ENCODE results near the gene ZNRF1. TPM values are rescaled to one million over a fixed set of nuclear protein-coding genes. Genes with fewer than 3 reads are reported as not detected.

The ZNRF1 gene
- total and polyA plus RNA-seq, 2 of the 13 experiments (the other 11 are each of a cell fraction or from before 2014, with no cell fraction given): 43.9 to 58.7 TPM

DNA sequence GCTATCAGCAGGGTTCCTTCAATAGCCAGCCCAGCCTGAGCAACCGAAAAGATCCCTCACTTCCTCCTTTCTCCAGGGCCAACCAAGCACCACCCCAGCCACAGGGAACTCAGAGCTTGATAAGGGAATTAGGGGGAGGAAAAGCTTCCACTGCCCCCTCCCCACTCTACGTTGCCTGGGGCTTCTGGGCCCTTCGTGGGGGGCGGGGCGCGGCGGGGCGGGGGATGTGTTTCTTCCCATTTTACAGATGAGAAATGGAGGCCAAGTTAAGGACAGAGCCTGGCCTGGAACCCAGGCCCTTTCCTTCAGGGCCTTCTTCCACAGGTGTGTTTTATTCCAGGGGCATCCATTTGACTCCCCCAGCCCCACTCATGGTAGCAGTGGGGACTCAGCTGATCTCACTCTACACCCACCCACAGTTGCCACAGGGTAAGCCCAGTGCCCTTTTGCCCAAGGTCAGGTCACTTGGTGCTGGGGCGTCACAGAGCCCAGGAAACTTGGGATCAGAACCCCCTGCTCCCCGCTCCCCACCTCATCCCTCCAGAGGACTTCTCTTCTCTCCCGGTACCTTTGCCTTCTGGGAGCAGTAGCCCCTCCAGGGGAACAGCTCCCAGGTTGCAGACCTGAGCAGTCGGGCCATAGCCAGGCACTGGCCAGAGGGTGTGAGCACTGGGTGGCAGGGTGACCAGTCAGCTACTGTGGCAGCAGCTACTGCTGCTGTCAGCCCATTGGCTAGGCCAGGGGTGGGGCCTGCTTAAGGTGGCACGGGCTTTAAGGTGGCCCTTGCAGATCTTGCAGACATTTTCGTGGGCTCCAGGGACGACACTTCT is 117.5 kb downstream of the ZNRF1 start, which contains the start of gene LDHD (continued):
- TF ChIP-seq KLF9 (CRISPR knock-in tag; IDR thresholded peaks at IDR 0.05; ENCODE audit: low read depth) (peak; percentile 87; the same call in 1 of the 2 replicates), ZC3H4 (CRISPR knock-in tag; IDR thresholded peaks at IDR 0.05; ENCODE audit: borderline replicate concordance) (no peak), SIX1 (CRISPR knock-in tag; IDR thresholded peaks at IDR 0.05; ENCODE audit: borderline replicate concordance) (0 out of 2 replicates have a peak, but pooled peaks have one; percentile 30), NCOR1 (IDR thresholded peaks at IDR 0.05; ENCODE audit: borderline replicate concordance, low read length) (no peak), SAP130 (CRISPR knock-in tag; IDR thresholded peaks at IDR 0.05; ENCODE audit: low read depth) (peak; percentile 96), ZNF672 (CRISPR knock-in tag; IDR thresholded peaks at IDR 0.05) (no peak), NONO (IDR thresholded peaks at IDR 0.05) (no peak), NONO (CRISPR knock-in tag; conservative IDR thresholded peaks at IDR 0.05) (0 out of 2 replicates have a peak, but pooled peaks have one; percentile 71), RAD51 (IDR thresholded peaks at IDR 0.05; ENCODE audit: borderline replicate concordance) (no peak), RELA (CRISPR knock-in tag; IDR thresholded peaks at IDR 0.05) (peak; percentile 56; the same call in 1 of the 2 replicates), TEAD3 (CRISPR knock-in tag; optimal IDR thresholded peaks at IDR 0.05; ENCODE audit: borderline replicate concordance) (peak; percentile 6), KMT2A (CRISPR knock-in tag; IDR thresholded peaks at IDR 0.05) (peak; percentile 61; the same call in 1 of the 2 replicates), FOXK2 (IDR thresholded peaks at IDR 0.05) (no peak), PTBP1 (IDR thresholded peaks at IDR 0.05; ENCODE audit: low read depth, low read length, poor library complexity, severe bottlenecking) (no peak), ZNF546 (CRISPR knock-in tag; conservative IDR thresholded peaks at IDR 0.05) (0 out of 2 replicates have a peak, but pooled peaks have one; percentile 40)
- TF ChIP-seq, protein P1, sequence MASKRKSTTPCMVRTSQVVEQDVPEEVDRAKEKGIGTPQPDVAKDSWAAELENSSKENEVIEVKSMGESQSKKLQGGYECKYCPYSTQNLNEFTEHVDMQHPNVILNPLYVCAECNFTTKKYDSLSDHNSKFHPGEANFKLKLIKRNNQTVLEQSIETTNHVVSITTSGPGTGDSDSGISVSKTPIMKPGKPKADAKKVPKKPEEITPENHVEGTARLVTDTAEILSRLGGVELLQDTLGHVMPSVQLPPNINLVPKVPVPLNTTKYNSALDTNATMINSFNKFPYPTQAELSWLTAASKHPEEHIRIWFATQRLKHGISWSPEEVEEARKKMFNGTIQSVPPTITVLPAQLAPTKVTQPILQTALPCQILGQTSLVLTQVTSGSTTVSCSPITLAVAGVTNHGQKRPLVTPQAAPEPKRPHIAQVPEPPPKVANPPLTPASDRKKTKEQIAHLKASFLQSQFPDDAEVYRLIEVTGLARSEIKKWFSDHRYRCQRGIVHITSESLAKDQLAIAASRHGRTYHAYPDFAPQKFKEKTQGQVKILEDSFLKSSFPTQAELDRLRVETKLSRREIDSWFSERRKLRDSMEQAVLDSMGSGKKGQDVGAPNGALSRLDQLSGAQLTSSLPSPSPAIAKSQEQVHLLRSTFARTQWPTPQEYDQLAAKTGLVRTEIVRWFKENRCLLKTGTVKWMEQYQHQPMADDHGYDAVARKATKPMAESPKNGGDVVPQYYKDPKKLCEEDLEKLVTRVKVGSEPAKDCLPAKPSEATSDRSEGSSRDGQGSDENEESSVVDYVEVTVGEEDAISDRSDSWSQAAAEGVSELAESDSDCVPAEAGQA (IDR thresholded peaks at IDR 0.05; ENCODE audit: low read depth): no peak
- TF ChIP-seq, protein P1 (CRISPR knock-in tag; IDR thresholded peaks at IDR 0.05; ENCODE audit: borderline replicate concordance): no peak
- TF ChIP-seq, protein P2, sequence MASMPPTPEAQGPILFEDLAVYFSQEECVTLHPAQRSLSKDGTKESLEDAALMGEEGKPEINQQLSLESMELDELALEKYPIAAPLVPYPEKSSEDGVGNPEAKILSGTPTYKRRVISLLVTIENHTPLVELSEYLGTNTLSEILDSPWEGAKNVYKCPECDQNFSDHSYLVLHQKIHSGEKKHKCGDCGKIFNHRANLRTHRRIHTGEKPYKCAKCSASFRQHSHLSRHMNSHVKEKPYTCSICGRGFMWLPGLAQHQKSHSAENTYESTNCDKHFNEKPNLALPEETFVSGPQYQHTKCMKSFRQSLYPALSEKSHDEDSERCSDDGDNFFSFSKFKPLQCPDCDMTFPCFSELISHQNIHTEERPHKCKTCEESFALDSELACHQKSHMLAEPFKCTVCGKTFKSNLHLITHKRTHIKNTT (CRISPR knock-in tag; IDR thresholded peaks at IDR 0.05): no peak
- TF ChIP-seq, protein P3, sequence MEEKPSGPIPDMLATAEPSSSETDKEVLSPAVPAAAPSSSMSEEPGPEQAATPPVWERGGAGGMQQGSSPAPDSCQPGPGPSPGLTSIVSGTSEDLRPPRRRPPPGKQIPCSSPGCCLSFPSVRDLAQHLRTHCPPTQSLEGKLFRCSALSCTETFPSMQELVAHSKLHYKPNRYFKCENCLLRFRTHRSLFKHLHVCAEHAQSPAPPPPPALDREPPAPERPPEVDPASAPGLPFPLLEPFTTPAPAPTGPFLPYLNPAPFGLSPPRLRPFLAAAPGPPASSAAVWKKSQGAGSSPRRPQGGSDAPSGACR (CRISPR knock-in tag; IDR thresholded peaks at IDR 0.05): peak; percentile 54; the same call in 1 of the 2 replicates
- TF ChIP-seq, protein P4, sequence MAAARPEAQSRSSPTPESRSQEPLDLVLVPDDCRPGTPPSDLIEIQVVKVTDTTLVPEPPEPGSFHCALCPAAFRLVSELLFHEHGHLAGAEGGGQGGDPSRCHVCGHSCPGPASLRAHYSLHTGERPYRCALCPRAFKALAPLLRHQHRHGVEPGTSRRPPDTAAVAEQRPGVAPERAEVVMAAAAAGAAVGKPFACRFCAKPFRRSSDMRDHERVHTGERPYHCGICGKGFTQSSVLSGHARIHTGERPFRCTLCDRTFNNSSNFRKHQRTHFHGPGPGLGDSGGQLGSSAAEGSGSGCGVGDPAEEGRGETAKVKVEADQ (CRISPR knock-in tag; IDR thresholded peaks at IDR 0.05; ENCODE audit: borderline replicate concordance): peak; percentile 80
- TF ChIP-seq, protein P5, sequence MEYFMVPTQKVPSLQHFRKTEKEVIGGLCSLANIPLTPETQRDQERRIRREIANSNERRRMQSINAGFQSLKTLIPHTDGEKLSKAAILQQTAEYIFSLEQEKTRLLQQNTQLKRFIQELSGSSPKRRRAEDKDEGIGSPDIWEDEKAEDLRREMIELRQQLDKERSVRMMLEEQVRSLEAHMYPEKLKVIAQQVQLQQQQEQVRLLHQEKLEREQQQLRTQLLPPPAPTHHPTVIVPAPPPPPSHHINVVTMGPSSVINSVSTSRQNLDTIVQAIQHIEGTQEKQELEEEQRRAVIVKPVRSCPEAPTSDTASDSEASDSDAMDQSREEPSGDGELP (IDR thresholded peaks at IDR 0.05; ENCODE audit: borderline replicate concordance, low read depth): peak; percentile 39; the same call in 1 of the 2 replicates

Data from HepG2 (cell line).